NCI-H2196 treated with DMSO at 0.1 percent for 48 hours (cell line): ENCODE measurements around the gene CRADD.

ENCODE experiments used
- DNase-seq: peaks from one replicate; lab custom pipeline; 2025; ENCODE audit not compliant: unreplicated experiment; lab: John Stamatoyannopoulos, UW

The CRADD gene

DNA sequence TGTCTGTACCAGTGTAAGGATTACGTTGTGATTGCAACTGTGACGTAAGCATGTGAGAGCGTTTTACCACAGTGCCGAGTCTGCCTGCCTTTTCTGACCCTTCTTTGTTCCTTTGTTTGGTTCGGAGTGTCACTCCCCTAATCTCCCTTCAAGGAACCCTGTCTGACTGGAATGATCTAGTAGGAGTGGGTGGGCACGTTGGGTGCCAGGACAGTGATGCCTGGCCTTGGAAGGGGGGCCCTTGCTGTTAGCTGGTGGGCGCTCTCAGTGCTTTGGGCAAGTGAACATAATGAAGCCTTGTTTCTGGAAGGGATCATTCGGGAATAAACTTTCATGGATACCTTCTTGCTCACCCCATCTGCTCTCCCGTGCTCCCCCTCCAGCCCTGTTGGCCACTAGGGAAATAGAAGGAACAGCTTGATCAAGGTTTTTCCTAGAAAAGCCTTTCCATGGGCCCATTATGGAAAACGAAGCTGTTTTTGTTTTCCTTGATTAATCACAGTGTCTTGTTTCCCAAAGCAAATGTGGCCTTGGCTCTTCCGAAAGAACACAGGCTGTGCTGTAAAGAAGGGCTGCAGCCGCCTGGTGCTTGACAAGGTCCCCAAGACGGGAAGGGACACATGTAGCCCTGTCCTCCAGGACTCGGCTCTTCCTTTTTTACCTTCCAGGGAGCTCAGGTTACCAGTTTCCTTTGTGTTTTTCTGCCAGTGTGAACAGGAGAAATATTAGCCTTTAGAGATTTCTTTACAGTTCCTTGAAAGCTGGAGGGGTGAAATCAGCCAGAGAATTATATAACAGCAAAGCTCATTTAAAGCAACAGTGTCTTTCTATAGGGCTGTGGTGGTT lies 215.5 kb downstream of the CRADD start:
- no peak for DNase-seq

DNA sequence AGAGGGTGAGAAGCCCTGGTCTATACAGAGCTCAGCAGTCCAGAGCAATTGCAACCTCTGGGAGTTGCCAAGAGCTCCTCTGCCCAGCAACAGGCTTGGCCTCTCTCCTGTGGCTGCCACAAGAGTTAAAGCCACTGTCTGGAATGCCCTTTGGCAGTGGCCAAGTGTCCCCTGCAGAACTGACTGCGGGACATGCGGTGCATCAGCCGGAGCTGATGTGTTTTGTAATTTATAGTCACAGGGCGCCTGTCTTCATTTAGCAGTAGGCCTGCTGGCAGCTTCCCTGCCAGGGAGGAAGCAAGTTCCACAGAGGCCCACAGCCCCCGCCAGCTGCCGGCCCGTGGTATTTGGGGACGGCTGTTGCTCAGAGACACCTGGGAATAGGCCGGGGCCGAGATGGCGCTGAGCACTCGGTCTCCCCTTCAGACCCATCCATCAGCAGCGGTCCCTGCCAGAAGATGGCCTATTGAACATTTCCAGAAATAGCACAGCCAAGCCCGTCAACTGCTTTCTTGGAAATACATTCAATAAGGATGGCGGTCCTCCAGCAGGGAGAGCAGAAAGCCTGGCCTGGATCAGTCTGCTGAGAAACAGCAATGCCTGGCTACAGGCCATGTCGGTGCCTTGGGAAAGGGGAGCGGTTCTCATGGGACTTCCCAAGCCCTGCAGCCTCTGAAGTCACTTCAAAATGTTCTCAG lies 217.4 kb downstream of the CRADD start:
- no peak for DNase-seq

DNA sequence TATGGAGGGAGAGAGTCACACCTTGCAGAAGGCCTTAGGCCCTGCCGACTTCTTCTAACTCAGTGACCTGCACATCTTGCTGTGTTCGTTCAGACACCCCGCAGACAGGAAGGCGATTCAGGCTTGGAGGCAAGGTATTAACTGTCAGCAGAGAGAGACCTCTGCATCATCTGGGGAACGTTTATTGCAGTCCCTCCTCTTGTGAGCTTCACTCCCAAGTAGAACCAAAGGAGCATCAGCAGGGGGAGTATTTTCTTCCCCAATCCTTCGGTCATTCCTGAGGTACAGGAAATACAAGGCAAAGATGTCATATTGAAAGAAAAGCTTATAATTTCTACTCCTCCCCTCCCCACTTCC lies 217.9 kb downstream of the CRADD start:
- no peak for DNase-seq

DNA sequence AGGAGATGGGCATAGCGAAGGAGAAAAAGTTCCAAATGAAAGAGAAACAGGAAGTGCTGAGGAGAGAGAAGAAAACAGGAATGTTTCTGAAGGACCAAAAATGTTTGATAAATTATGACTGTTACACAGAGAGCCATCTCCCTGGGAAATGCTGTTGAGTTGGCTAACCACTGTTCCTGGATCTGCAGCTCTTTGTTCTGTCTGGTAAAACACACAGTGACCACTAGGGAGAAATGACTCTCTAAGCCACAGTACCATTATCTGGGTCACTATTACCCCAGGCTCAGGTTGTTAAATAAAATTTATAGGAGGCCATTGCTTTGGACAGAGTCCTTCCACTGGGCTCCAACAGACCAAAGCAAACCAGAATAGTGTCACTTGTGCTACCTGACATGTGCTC lies 219.3 kb downstream of the CRADD start:
- no peak for DNase-seq

DNA sequence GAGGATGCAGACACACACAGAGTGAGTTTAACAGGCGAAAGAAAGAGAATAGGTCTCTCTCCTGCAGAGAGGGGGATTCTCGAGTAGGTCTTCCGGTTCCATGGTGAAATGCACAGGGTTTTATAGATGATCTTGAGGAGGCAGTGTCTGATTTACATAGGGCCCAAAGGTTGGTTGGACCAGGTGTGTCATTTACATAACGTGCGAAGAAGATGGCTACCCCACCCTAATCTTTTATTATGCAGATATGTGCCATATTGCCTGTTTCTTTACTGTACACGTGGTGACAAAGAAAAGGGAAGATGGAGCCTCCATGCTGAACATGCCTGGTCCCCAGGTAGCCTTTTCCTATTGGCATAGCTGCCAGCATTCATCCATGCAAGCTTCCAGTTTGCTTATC lies 219.8 kb downstream of the CRADD start:
- DNase-seq: no peak

DNA sequence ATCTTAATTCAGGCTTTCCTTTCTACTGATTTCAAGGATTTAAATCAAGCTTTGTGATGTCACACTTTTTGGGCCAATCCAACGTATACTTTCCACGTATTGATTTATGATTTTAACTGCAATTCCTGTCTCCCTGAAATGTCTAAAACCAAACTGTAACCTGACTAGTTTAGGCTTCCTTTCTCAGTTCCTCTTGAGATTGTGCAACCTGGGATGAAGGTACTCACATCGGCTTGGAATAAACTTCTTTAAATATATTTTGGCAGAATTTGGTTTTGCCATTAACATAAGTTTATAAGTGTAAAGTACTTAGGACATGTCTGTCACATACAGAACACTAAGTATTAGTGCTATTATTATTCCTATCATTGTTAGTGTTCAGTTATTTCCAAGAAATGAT lies 224.6 kb downstream of the CRADD start:
- no peak for DNase-seq

DNA sequence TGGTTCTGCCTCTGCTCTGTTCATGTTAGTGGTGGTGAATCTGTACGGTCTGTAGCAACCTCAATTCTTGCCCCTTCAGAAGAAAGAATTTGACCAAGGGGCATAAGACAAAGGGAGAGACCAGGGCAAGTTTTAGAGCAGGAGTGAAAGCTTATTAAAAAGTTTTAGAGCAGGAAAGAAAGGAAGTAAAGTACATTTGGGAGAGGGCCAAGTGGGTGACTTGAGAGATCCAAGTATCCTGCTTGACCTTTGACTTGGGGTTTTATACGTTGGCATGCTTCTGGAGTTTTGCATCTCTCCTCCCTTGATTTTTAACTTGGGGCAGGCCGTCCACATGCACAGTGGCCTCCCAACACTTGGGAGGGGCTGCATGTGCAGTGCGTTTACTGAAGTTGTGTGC lies 225.0 kb downstream of the CRADD start:
- DNase-seq: no peak

DNA sequence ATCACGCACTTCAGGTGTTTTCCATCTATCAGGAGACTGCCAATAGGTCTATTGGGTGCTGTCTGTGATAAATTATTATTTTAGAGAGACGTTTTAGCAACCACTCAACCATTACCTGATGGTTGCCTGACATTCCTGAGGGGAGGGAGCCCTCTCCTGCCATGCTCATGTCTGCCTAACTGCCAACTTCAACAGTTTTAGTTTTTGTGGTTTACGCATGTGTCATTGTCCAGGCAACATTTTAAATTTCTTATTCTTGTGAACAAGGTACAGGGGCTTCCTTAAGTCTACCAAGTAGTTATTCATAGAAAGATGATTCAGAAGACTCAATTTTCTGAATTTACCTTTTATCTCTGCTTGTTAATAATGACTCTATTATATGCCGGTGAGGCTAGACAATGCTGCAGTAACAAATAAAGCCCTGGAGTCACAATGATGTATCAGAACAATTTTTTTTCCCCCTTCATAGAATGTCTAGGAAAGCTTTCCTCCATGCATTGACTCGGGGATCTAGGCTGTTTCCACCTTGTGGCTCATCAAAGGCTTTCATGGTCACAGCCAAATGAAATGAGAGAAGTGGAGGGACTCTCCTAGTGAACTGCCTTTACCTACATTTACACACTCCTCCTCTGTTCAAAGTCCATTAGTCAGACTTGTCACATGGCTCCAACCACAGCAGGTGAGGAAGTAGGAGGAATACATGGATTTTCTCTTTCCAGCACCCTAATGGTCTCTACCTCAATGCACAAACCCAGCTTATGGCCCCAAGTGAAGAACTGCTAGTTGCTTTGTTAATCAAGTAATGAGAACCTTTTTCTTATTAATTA lies 225.8 kb downstream of the CRADD start:
- DNase-seq: no peak

DNA sequence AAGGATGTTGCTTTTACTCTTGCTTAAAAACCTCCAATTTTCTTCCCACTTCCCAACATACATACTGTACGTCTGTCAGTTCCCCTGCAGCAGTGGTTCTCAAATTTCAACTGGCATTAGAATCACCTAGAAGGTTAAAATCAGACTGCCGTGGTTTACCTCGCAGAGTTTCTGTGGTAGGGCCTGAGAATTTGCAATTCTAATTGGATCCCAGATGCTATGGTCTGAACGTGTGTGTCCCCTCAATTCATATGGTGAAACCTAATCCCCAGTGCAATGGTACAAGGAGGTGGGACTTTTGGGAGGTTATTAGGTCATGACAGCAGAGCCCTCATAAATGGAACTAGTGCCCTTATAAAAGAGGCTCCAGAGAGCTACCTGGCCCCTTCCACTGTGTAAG lies 226.9 kb downstream of the CRADD start:
- DNase-seq: no peak

DNA sequence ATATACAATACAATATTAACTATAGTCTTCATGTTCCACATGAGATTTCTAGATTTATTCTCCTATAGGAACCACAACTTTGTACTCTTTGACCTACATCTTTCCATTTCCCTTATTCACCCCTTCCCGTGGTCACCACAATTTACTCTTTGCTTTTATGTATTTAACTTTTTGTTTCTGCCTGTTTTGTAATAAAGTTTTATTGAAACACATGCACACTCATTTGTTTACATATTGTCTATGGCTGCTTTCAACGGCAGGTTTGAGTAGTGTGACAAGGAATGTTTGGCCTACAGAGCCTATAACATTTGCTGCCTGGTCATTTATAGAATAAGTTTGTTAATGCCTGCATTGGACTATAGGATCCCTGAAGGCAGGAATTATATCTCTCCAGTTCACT lies 231.1 kb downstream of the CRADD start:
- DNase-seq: no peak

DNA sequence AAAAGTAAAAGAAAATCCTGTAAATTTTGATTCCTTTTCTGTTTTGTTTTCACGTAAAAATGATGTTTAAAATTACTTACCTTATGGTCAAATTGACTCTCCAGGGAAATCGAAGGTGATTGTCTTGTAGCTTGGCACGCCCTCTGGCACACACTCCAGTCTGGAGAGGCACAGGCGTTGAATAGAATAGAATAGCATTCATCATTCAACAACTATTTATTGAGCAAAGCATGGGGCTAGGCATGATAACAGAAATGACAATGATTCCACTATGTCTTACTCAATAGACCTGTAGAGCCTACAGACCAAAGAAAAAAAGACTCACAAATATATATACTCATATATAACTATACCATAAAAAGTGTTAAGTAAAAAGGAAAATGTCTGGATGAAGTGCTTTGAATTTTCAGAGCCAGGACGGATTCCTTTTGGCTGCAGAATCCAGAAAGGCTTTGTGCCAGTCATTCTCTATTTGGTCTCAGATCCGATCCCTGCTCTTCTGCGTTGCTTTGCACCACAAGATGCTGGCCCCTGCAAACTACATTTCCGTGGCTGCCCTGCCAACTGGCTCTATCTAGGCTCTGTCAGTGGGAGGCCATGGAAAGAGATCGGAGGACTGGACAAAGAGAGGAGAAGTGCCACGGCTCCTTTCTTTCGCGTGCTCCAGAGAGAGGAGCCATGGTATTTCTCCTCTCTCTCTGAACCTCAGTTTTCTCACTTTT lies 231.8 kb downstream of the CRADD start:
- DNase-seq: no peak

DNA sequence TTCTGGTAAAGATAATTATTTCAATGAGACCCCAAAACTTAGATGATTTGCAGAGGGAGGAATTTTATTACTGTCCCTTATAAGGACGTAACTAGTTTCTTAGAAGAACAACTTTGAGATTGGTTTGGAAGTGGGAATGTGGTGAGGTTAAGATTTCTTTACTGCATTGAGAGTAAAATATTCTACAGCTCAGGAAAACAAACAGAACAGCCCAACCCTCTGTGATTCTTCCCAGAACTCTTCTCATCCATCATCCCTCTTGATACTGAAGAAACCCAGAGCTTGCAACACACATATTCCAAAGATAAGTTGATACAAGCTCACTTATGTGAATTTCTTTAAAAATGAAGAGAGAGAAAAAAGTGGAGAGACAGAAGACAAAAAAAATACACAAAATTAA lies 234.2 kb downstream of the CRADD start:
- DNase-seq: no peak

DNA sequence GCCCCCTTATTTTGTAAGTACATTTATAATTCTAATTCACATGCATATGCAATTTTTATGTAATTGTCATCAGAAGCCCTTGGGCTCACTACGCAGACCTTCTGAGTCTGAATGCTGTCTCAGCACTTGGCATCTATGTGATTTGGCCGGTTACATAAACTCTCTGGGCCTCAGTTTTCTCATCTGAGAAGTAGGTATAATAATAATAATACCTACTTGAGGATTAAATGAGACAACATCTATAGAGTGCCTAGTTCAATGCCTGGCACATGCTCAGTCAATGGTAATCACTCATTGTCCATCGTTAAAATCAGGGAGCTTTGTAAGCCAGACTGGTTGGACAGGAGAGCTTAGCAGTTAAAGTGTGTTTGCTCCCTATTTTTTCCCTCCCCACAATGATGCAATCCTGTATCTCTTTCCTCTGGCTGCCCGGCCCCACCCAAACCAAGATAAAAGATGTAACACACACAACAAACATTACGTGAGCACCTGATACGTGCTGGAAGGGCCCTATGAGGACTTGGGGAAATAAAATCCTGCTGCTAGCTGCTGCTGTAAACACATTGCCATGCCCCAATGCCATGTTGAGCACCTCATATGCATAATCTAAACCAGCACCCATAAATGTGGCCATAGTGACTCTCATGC lies 235.0 kb downstream of the CRADD start:
- no peak for DNase-seq

DNA sequence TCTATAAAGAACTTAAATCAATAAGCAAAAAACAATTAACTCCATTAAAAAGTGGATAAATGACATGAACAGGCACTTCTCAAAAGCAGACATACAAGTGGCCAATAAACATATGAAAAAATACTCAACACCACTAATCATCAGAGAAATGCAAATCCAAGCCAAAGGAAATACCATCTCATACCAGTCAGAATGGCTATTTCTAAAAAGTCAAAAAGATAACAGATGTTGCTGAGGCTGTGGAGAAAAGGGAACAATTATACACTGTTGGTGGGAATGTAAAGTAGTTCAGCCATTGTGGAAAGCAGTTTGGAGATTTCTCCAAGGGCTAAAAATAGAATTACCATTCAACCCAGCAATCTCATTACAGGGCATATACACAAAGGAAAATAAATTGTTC lies 236.7 kb downstream of the CRADD start:
- DNase-seq: no peak

DNA sequence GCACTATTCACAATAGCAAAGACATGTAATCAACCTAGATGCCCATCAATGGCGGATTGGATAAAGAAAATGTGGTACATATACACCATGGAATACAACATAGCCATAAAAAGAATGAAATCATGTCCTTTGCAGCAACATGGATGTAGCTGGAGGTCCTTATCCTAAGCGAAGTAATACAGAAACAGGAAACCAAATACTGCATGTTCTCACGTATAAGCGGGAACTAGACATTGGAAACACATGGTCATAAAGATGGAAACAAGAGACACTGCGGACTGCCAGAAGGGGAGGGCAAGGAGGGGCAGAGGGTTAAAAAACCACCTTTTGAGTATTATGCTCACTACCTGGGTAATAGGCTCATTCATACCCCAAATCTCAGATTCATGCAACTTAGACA lies 237.1 kb downstream of the CRADD start:
- DNase-seq: no peak

DNA sequence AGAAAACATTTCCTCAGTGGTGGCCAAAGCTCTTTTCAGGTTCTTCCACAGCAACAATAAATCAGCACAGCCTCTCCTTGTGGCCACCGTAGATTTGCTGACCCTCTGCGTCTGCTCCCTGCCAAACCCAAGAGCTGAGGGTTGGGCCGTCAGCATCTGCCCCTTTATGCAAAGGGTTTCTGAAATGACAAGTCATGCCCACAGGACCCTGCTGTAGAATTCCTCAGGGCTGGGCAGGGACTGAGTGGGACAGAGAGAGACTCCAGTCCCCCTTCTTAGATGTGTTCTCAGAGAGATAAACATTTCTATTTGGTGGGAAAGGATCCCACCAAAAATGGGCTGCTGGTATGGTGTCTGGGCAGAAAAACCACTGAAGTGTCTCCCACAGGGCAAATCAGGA lies 238.2 kb downstream of the CRADD start:
- no peak for DNase-seq

DNA sequence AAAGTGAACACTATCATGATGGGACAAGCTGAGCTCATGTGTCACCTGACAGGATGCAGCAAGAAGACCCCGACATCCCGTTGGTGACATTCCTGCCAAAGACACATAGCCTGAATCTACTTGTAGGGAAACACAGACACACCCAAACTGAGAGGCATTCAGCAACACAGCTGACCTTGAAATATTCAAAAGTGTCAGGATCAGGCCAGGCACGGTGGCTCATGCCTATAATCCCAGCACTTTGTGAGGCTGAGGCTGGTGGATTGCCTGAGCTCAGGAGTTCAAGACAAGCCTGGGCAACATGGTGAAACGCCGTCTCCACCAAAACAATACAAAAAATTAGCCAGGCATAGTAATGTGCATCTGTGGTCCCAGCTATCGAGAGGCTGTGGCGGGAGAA lies 239.2 kb downstream of the CRADD start:
- no peak for DNase-seq

DNA sequence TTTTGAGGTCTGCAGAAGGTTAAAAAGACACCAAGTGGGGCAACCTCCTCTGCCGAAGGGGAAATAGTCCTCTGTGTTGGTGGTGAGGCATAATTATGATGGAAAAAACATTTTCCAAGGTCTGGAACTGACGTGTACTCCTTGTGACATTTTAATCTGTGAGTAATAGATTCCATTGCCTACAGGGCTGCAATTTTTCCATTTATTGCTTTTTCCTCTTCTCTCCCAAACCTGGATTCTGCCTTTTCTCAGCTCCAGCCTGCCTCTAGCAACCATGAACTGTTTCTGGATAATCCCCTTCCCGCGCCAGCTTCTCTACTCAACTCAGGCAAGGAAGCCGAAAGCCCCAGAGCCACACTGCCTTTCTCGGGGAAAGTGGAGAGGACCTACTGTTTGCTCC lies 241.1 kb downstream of the CRADD start:
- no peak for DNase-seq

DNA sequence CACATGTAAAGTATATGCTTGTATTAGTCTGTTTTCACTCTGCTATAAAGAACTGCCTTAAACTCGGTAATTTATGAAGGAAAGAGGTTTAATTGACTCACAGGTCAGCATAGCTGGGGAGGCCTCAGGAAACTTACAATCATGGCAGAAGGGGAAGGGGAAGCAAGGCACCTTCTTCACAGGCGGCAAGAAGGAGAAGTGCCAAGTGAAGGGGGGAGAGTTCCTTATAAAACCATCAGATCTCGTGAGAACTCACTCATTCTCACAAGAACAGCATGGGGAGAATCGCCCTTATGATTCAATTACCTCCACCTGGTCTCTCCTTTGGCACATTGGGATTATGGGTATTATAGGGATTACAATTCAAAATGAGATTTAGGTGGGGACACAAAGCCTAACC lies 241.7 kb downstream of the CRADD start:
- DNase-seq: no peak

DNA sequence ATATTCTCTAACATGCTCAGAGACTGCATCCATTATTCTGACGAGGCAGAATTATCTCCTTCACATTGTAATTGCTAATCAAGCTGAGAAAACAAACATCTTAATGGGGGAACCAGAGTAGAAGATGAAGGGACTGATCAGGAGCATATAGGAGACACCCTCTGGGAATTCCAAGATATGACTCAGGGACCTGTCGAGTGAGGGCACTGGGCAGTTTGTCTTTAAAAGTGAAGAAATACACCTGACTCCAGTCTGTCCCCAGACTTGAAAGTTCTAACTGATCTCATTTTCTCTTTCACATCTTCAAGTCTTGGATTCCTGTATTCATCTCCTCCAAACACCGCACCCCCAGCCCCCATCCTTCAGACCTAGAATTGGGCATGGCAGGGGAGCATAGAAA lies 244.3 kb downstream of the CRADD start:
- DNase-seq: no peak

DNA sequence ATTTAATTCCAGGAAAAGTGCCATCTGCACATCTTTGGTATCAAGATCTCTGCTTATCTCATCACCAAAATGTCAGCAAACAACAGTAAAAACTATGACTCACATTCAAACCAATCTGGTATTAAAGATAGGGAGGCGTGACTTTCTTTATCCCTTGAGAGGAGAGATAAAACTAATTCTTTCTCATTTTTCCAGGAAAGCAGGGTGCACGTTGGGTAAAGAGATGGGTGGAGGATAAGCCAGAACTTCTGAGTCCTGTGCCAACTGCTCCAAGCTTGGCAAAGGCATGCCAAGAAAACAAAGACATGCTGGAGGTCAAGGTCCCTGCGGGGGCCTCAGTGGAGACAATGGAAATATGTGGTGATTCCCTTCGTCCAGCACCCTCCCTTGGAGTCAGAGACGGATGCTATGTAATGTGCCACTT lies 245.4 kb downstream of the CRADD start:
- no peak for DNase-seq
